ENCODE data around the gene AMBRA1. TPM values are rescaled to one million over a fixed set of nuclear protein-coding genes. Genes with fewer than 3 reads are reported as not detected.

Gene AMBRA1
- total RNA-seq, 3 donors from 2014 or later: 32.5 to 38.9 (median 34.1) TPM

DNA sequence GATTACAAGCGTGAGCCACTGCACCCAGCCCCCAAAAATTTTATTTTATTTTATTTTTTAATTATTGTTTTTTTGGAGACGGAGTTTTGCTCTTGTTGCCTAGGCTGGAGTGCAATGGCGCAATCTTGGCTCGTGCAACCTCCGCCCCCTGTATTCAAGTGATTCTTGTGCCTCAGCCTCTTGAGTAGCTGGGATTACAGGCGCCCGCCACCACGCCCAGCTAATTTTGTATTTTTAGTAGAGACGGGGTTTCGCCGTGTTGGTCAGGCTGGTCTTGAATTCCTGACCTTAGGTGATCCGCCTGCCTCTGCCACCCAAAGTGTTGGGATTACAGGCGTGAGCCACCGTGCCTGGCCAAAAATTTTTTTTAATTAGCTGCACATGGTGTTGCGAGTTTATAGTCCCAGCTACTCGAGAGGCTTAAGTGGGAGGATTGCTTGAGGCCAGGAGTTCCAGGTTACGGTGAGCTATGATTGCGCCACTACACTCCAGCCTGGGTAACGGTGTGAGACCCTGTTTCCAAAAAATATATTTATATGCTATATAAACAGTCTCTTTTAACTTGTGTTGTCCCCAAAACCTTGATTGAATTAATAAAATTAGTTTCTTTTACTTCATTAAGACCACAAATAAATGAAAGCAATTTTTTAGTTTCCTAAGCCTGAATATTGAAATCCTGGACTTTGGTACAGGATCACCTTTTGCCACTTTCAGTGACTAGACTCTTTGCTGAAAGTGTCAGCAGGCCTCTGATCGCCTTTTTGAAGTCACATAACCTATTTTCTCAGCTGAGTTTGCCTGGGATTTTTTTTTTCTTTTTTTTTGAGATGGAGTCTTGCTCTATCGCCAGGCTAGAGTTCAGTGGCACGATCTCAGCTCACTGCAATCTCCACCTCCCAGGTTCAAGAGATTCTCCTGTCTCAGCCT is 39.7 kb upstream of the AMBRA1 start:
- H3K4me3 ChIP-seq: no peak overlapping the region
- no peaks in the 10 kb centered on the region for H3K4me1 ChIP-seq
- intact Hi-C loops (cut with DNase I; ENCODE audit: low total_unique reads): no loop called here
- no peak for DNase-seq (ENCODE audit: low spot score in 2 of 2)
- H3K36me3 ChIP-seq: no peaks in the 10 kb centered on the region
- H3K27me3 ChIP-seq: no peaks in the 10 kb centered on the region
- TF ChIP-seq, protein P1, sequence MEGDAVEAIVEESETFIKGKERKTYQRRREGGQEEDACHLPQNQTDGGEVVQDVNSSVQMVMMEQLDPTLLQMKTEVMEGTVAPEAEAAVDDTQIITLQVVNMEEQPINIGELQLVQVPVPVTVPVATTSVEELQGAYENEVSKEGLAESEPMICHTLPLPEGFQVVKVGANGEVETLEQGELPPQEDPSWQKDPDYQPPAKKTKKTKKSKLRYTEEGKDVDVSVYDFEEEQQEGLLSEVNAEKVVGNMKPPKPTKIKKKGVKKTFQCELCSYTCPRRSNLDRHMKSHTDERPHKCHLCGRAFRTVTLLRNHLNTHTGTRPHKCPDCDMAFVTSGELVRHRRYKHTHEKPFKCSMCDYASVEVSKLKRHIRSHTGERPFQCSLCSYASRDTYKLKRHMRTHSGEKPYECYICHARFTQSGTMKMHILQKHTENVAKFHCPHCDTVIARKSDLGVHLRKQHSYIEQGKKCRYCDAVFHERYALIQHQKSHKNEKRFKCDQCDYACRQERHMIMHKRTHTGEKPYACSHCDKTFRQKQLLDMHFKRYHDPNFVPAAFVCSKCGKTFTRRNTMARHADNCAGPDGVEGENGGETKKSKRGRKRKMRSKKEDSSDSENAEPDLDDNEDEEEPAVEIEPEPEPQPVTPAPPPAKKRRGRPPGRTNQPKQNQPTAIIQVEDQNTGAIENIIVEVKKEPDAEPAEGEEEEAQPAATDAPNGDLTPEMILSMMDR (IDR thresholded peaks at IDR 0.05): no peak
- TF ChIP-seq POLR2A (IDR thresholded peaks at IDR 0.05) (no peak), POLR2AphosphoS5 (IDR thresholded peaks at IDR 0.05) (no peak)
- no peaks in the 10 kb centered on the region for H3K9me3 ChIP-seq
- H3K27ac ChIP-seq: no peak overlapping the region

DNA sequence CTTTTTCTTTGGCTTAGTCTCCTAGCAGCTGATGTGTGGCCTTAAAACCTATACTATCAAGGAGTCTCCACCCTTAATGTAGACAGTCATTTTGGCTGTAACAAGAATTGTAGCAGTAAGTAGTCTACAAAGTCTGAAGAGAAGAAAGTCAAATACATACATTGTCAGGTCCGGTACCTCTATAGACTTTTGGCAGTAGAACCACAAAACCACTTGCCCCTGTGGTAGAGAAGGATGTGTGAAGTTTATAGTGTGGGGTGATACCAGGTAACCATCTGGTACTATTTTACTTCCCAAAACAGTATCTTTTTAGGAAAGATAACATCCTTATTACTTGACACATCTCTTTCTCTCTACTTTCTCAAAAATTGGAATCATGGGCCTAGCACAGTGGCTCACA is 38.7 kb upstream of the AMBRA1 start:
- no peak for DNase-seq (ENCODE audit: low spot score in 2 of 2)
- TF ChIP-seq POLR2AphosphoS5 (IDR thresholded peaks at IDR 0.05) (no peak), POLR2A (IDR thresholded peaks at IDR 0.05) (no peak)
- TF ChIP-seq, protein P1 (IDR thresholded peaks at IDR 0.05): no peak
- H3K36me3 ChIP-seq: no peaks in the 10 kb centered on the region
- no peak overlapping the region for H3K27ac ChIP-seq
- H3K4me3 ChIP-seq: no peak overlapping the region
- H3K9me3 ChIP-seq: no peaks in the 10 kb centered on the region
- H3K4me1 ChIP-seq: no peaks in the 10 kb centered on the region
- intact Hi-C loops (cut with DNase I; ENCODE audit: low total_unique reads): no loop called here
- no peaks in the 10 kb centered on the region for H3K27me3 ChIP-seq

DNA sequence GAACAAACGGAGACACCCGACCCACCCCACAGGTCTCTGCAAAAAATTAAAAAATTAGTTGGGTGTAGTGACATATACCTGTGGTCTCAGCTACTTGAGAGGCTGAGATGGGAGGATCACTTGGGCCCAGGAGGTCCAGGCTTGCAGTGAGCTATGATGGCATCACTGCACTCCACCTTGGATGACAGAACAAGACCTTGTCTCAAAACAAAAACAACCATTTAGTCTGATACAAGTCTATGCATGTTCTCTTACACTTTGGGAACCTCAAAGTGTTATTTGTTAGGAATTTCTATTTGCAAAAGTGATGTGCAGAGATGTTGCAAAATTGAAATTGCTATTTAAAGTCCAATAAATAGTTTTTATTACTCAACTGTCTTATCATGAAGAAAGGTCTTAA is 37.9 kb upstream of the AMBRA1 start:
- H3K9me3 ChIP-seq: no peaks in the 10 kb centered on the region
- intact Hi-C loops (cut with DNase I; ENCODE audit: low total_unique reads): no loop called here
- H3K27me3 ChIP-seq: no peaks in the 10 kb centered on the region
- no peaks in the 10 kb centered on the region for H3K36me3 ChIP-seq
- no peak for DNase-seq (ENCODE audit: low spot score in 2 of 2)
- TF ChIP-seq, protein P1 (IDR thresholded peaks at IDR 0.05): no peak
- TF ChIP-seq POLR2A (IDR thresholded peaks at IDR 0.05): no peak
- TF ChIP-seq POLR2AphosphoS5 (IDR thresholded peaks at IDR 0.05): no peak
- no peak overlapping the region for H3K27ac ChIP-seq
- H3K4me3 ChIP-seq: no peak overlapping the region
- no peaks in the 10 kb centered on the region for H3K4me1 ChIP-seq

DNA sequence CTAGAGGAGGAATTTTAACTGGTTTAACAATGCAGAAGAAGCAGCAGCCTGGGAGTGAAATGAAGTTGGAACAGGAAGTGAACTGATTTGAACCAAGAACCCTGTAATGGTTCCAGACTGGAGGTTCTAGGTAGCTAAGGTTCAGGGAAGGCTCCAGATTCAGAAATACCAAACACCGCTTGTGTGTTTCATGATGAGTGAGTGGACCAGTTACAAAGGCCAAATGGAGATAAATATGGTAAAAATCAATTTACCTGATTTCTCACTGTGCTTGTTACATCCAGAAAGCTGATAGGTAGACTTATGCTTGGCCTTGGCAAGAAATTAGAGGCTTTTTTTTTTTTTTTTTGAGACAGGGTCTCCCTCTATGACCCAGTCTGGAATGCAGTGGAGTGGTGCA is 36.4 kb upstream of the AMBRA1 start:
- Histone ChIP-seq H3K27me3 (no peaks in the 10 kb centered on the region), H3K9me3 (no peaks in the 10 kb centered on the region), H3K4me1 (no peaks in the 10 kb centered on the region), H3K27ac (no peak overlapping the region), H3K4me3 (no peak overlapping the region), H3K36me3 (no peaks in the 10 kb centered on the region)
- TF ChIP-seq, protein P1 (IDR thresholded peaks at IDR 0.05): no peak
- TF ChIP-seq POLR2A (IDR thresholded peaks at IDR 0.05): no peak
- TF ChIP-seq POLR2AphosphoS5 (IDR thresholded peaks at IDR 0.05): no peak
- intact Hi-C loops (cut with DNase I; ENCODE audit: low total_unique reads): no loop called here
- no peak for DNase-seq (ENCODE audit: low spot score in 2 of 2)

DNA sequence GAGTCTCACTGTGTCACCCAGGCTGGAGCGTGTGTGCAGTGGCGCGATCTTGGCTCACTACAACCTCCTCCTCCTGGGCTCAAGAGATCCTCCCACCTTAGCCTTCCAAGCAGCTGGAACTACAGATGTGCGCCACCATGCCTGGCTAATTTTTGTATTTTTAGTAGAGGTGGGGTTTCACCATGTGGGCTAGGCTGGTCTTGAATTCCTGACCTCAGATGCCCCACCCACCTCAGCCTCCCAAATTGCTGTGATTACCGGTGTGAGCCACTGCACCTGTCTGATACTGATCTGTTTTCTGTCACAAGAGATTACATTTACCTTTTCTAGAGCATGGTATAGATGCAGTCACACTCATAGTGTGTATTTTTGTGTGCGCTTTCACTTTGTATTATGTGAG is 35.1 kb upstream of the AMBRA1 start:
- Histone ChIP-seq H3K9me3 (no peaks in the 10 kb centered on the region), H3K27me3 (no peaks in the 10 kb centered on the region), H3K4me1 (no peaks in the 10 kb centered on the region), H3K27ac (no peak overlapping the region), H3K4me3 (no peak overlapping the region), H3K36me3 (no peaks in the 10 kb centered on the region)
- no peak for DNase-seq (ENCODE audit: low spot score in 2 of 2)
- TF ChIP-seq, protein P1 (IDR thresholded peaks at IDR 0.05): no peak
- TF ChIP-seq POLR2AphosphoS5 (IDR thresholded peaks at IDR 0.05): no peak
- TF ChIP-seq POLR2A (IDR thresholded peaks at IDR 0.05): no peak
- intact Hi-C loops (cut with DNase I; ENCODE audit: low total_unique reads): no loop called here

Measured in breast epithelium (tissue), 4 donors.